ENCODE measurements around the gene YWHAG. TPM values are rescaled to one million over a fixed set of nuclear protein-coding genes. Genes with fewer than 3 reads are reported as not detected.
A peak's percentile ranks its signal among the peaks of the same experiment; 100 is the strongest.

The YWHAG gene
- polyA plus RNA-seq, 1 of the 3 experiments (the other 2 are of a cell fraction) = 60.4 TPM

DNA sequence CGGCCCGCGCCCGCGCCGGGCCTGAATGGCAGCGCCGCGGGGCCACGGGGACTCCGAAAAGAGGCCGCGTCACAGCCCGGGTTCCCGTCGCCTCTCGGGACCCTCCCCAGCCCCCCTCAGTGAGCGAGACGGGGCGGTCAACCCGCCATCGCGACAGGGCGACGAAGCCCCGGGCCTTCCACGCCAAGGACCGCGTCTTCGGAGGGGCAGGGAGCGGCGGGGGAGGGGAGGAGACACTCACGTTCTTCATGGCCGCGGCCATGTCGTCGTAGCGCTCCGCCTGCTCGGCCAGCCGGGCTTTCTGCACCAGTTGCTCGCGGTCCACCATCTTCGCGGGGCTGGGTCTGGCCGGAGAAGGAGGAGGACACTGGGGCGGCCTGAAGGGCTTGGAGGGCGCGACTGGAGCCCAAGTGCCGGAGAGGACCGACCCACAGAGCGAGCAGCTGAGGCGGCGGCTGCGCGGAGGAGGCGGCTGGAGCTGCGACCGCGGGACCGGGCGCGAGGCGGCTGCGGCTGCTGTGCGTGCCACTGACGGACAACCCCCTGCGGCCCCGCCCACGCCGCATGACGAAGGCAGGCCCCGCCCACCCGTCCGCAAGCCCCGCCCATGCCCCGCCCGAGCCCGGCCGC, at the start of gene YWHAG (continued):
- peak; percentile 99 for TF ChIP-seq POLR2AphosphoS5 (IDR thresholded peaks at IDR 0.05; ENCODE audit: low read depth, low read length)
- TF ChIP-seq RXRA (IDR thresholded peaks at IDR 0.05; ENCODE audit: borderline replicate concordance, low read depth) = no peak
- TF ChIP-seq, protein P1, sequence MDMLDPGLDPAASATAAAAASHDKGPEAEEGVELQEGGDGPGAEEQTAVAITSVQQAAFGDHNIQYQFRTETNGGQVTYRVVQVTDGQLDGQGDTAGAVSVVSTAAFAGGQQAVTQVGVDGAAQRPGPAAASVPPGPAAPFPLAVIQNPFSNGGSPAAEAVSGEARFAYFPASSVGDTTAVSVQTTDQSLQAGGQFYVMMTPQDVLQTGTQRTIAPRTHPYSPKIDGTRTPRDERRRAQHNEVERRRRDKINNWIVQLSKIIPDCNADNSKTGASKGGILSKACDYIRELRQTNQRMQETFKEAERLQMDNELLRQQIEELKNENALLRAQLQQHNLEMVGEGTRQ (IDR thresholded peaks at IDR 0.05; ENCODE audit: borderline replicate concordance, low read depth, low read length) = no peak
- no peak for TF ChIP-seq FOSL2 (IDR thresholded peaks at IDR 0.05; ENCODE audit: borderline replicate concordance, low read depth)
- no peak for TF ChIP-seq NFIC (IDR thresholded peaks at IDR 0.05; ENCODE audit: borderline replicate concordance)
- TF ChIP-seq, protein P2, sequence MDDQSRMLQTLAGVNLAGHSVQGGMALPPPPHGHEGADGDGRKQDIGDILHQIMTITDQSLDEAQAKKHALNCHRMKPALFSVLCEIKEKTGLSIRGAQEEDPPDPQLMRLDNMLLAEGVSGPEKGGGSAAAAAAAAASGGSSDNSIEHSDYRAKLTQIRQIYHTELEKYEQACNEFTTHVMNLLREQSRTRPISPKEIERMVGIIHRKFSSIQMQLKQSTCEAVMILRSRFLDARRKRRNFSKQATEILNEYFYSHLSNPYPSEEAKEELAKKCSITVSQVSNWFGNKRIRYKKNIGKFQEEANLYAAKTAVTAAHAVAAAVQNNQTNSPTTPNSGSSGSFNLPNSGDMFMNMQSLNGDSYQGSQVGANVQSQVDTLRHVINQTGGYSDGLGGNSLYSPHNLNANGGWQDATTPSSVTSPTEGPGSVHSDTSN (IDR thresholded peaks at IDR 0.05) = peak; percentile 64; the same call in 1 of the 2 replicates
- TF ChIP-seq, protein P3, sequence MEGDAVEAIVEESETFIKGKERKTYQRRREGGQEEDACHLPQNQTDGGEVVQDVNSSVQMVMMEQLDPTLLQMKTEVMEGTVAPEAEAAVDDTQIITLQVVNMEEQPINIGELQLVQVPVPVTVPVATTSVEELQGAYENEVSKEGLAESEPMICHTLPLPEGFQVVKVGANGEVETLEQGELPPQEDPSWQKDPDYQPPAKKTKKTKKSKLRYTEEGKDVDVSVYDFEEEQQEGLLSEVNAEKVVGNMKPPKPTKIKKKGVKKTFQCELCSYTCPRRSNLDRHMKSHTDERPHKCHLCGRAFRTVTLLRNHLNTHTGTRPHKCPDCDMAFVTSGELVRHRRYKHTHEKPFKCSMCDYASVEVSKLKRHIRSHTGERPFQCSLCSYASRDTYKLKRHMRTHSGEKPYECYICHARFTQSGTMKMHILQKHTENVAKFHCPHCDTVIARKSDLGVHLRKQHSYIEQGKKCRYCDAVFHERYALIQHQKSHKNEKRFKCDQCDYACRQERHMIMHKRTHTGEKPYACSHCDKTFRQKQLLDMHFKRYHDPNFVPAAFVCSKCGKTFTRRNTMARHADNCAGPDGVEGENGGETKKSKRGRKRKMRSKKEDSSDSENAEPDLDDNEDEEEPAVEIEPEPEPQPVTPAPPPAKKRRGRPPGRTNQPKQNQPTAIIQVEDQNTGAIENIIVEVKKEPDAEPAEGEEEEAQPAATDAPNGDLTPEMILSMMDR (IDR thresholded peaks at IDR 0.05) = no peak

DNA sequence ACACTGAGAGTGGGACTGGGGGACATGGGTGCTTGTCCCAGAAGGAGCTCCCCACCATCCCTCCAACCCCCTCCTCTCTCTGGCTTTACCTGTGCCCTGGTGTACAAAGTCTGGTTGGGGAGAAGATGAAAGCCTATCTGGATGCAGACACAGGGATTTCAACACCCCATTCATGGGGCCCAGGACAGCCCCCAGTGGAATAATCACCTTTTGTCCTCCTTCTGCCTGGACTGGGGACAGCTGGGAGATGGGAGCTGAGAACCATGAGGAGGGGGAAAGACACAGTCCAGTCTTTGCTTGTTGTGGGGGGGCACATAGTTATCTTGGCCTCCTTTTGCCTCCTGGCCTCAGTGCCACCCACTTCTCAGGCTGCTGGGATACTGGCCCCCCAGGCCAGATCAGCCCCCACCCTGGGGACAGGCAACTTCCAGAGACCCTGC, 49.4 kb upstream of the YWHAG start:
- no peaks in the 10 kb centered on the region for H4K20me1 ChIP-seq (ENCODE audit: insufficient read depth)
- H3K79me2 ChIP-seq (ENCODE audit: insufficient read depth) = no peaks in the 10 kb centered on the region
- H3K4me1 ChIP-seq (ENCODE audit: control insufficient read depth in 1 of 2, insufficient read depth in 2 of 2, low read depth in 1 of 2, low read length in 1 of 2) = 0 out of 4 replicates have a peak, but pooled peaks cover 0 to 6% of the 10 kb centered on the region in 2 experiments
- H3K36me3 ChIP-seq (replicated peaks in 1 of 2; ENCODE audit: control insufficient read depth in 1 of 2, insufficient read depth in 2 of 2, low read length in 1 of 2) = no peaks in the 10 kb centered on the region
- no peak overlapping the region for H3K4me3 ChIP-seq (ENCODE audit: low read depth in 2 of 2, low read length in 1 of 2)
- no peak overlapping the region for H3K27ac ChIP-seq (ENCODE audit: low read depth in 2 of 2, low read length in 1 of 2)
- no peak overlapping the region for H3K4me2 ChIP-seq
- no peak for DNase-seq
- H3K27me3 ChIP-seq (ENCODE audit: insufficient read depth) = no peaks in the 10 kb centered on the region
- H3F3A ChIP-seq (replicated peaks; ENCODE audit: insufficient read depth) = peaks cover 8% of the 10 kb centered on the region
- no peaks in the 10 kb centered on the region for H3K9me2 ChIP-seq
- TF ChIP-seq TCF12 (IDR thresholded peaks at IDR 0.05) (no peak), SMC3 (IDR thresholded peaks at IDR 0.05; ENCODE audit: low read depth, low read length) (no peak), EZH2phosphoT487 (IDR thresholded peaks at IDR 0.05; ENCODE audit: borderline replicate concordance, low read depth) (no peak), FOSL2 (IDR thresholded peaks at IDR 0.05; ENCODE audit: borderline replicate concordance, low read depth) (no peak), TAF1 (IDR thresholded peaks at IDR 0.05; ENCODE audit: borderline replicate concordance, low read depth, low read length) (no peak), EP300 (IDR thresholded peaks at IDR 0.05; ENCODE audit: borderline replicate concordance in 1 of 2, low read depth in 1 of 2, low read length in 1 of 2) (no peak)
- ChIA-PET POLR2A (interaction anchor here (0.6 kb wide), 1 partner anchor 101 kb away, joined by 3 read pairs; no protein-coding TSS in a partner anchor), CTCF (interaction anchor here (1.1 kb wide), 1 partner anchor 22 kb away, joined by 3 read pairs; no protein-coding TSS in a partner anchor)
- H3K9ac ChIP-seq = no peak overlapping the region
- H2AFZ ChIP-seq (ENCODE audit: low read depth) = no peak overlapping the region
- H3K9me3 ChIP-seq = no peaks in the 10 kb centered on the region

All from SK-N-SH (cell line).